Spinal cord (tissue), 10 donors: ENCODE data around the gene HSD17B1. TPM values are rescaled to one million over a fixed set of nuclear protein-coding genes. Genes with fewer than 3 reads are reported as not detected.

Source experiments
- DNase-seq, 6 donors: peaks; one replicate each; pipeline versions ENCODE4 v3.0.0 to v3.0.0-alpha.2; 2013 to 2015; ENCODE audit warnings: low spot score in 6 of 6, low read depth in 4 of 6
- H3K27ac ChIP-seq: one replicate; pipeline ENCODE4 v1.5.1; 2013; ENCODE audit warnings: low read depth, low read length, control low read depth
- H3K27me3 ChIP-seq: one replicate; pipeline ENCODE4 v1.6.1; 2013; ENCODE audit warnings: low read length; ENCODE audit not compliant: control insufficient read depth, insufficient read depth
- H3K36me3 ChIP-seq: one replicate; pipeline ENCODE4 v1.6.1; 2013; ENCODE audit warnings: low read length; ENCODE audit not compliant: control insufficient read depth, insufficient read depth
- H3K4me1 ChIP-seq: one replicate; pipeline ENCODE4 v1.6.1; 2013; ENCODE audit warnings: low read length; ENCODE audit not compliant: control insufficient read depth, insufficient read depth
- H3K4me3 ChIP-seq: one replicate; pipeline ENCODE4 v1.5.1; 2013; ENCODE audit warnings: low read depth, low read length, control low read depth
- H3K9me3 ChIP-seq: one replicate; pipeline ENCODE4 v1.6.1; 2013; ENCODE audit warnings: low read length; ENCODE audit not compliant: control insufficient read depth, insufficient read depth
- WGBS: methylation state at CpG from one replicate; pipeline ENCODE4 v1.1.5; 2013; ENCODE audit warnings: missing lambda C conversion rate; ENCODE audit not compliant: insufficient coverage; 5-methylcytosine and 5-hydroxymethylcytosine counted together
- polyA plus RNA-seq, 2 donors: library from polyadenylated mRNA; unstranded; fragments of 120-200 nt; gene quantifications; one replicate each; pipeline ENCODE4 v1.2.1, GENCODE V29; 2013; ENCODE audit not compliant: insufficient read length in 2 of 2
- total RNA-seq, 2 donors: library from RNA; depleted of rRNA in 1 of 2; stranded (reverse); fragments of 120-200 nt in 1 of 2; fragments of >200 nt in 1 of 2; gene quantifications; one replicate each; pipeline versions ENCODE4 v1.2.3 to v1.2.4, GENCODE V29; 2013 to 2014
- donor health status: healthy.

The HSD17B1 gene
- total and polyA plus RNA-seq, 4 donors: 0.69 to 6.8 (median 5.2) TPM

DNA sequence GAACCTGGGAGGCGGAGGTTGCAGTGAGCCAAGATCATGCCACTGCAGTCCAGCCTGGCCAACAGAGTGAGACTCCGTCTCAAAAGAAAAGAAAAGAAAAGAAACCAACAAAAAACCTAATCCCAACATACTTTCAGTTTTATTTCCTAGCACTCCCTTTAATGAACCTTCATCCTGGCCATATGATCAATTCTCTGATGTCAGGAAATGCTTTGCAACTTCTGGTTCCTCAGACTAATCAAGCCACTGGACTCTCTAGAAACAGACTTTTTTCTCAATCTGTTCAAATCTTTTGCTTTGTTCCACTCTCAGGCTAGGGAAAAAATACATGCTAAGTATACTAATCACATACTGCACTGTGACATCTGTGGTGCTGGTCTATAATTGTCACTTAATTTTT lies 38.2 kb downstream of the HSD17B1 start:
- Histone ChIP-seq H3K27ac (no peak overlapping the region), H3K4me3 (no peak overlapping the region), H3K4me1 (no peaks in the 10 kb centered on the region), H3K9me3 (no peaks in the 10 kb centered on the region), H3K36me3 (peaks cover 37% of the 10 kb centered on the region), H3K27me3 (no peaks in the 10 kb centered on the region)
- DNase-seq: no peak
- 100% methylated on average over 2 of the region's 2 CpGs for WGBS

DNA sequence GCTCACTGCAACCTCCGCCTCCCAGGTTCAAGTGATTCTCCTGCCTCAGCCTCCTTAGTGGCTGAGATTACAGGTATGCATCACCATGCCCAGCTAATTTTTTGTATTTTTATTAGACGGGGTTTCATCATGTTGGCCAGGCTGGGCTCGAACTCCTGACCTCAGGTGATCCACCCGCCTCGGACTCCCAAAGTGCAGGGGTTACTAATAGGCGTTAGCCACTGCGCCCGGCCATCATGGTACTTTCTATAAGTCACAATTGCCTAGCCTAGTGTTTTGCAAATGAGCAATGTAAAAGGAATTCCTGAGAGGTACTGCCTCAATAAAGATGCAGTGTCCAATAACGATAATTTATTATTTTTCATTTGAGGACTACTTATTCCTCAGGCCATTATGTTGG lies 38.7 kb downstream of the HSD17B1 start:
- no peak overlapping the region for H3K4me3 ChIP-seq
- WGBS: 90% methylated on average over 2 of the region's 9 CpGs
- no peaks in the 10 kb centered on the region for H3K4me1 ChIP-seq
- no peaks in the 10 kb centered on the region for H3K27me3 ChIP-seq
- peak in 1 of 6 donors; percentile 13 for DNase-seq
- H3K9me3 ChIP-seq: no peaks in the 10 kb centered on the region
- peaks cover 38% of the 10 kb centered on the region for H3K36me3 ChIP-seq
- no peak overlapping the region for H3K27ac ChIP-seq

DNA sequence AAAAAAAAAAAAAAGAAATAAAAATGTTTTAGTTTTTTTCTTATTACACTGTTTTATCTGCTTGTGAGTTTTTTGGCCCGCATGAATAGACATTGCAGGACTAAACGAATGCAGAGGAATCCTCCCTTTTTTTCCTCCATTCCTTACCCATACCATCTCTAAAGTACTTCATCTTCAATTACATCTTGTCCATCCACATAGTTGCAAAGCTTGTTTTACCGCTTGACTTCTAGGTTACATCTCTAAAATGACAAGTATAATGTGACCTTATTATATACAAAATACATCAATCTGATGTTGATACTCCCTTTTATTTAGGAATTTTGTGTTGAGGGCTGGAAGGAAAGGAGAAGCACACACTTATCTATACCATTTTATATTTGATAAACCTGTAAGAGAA lies 43.7 kb downstream of the HSD17B1 start:
- no CpG with 5 or more reads among the region's 3 CpGs for WGBS
- no peaks in the 10 kb centered on the region for H3K4me1 ChIP-seq

DNA sequence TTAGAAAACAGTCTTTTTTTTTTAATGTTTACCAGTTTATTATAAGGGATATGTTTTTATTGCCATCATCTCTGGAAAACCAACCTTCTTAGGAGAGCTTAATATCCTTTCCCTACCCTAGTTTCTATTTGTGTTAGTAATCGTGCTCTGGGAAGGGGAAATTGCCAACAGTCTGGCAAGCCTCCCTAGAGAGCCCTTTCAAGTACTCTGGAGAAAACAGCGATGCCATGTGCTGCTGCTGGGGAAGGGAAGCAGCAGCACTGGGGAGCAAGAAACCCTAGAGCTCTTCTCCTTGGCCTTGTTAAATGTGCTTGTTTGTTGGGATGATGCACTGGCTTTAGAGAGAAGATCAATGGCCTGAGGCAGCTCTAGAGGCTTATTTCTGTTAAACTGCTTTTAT lies 46.2 kb downstream of the HSD17B1 start:
- H3K27ac ChIP-seq: no peak overlapping the region
- H3K4me3 ChIP-seq: no peak overlapping the region
- no peaks in the 10 kb centered on the region for H3K4me1 ChIP-seq
- DNase-seq: peak in 2 of 6 donors; percentile 44 to 70
- H3K9me3 ChIP-seq: no peaks in the 10 kb centered on the region
- peaks cover 5% of the 10 kb centered on the region for H3K36me3 ChIP-seq
- WGBS: 33% methylated on average over 1 of the region's 2 CpGs
- H3K27me3 ChIP-seq: no peaks in the 10 kb centered on the region

More for the DNA sequence above, 43.7 kb downstream of the HSD17B1 start:
- no peak for DNase-seq
- no peaks in the 10 kb centered on the region for H3K9me3 ChIP-seq
- no peaks in the 10 kb centered on the region for H3K27me3 ChIP-seq
- no peak overlapping the region for H3K27ac ChIP-seq
- H3K4me3 ChIP-seq: no peak overlapping the region
- peaks cover 7% of the 10 kb centered on the region for H3K36me3 ChIP-seq

DNA sequence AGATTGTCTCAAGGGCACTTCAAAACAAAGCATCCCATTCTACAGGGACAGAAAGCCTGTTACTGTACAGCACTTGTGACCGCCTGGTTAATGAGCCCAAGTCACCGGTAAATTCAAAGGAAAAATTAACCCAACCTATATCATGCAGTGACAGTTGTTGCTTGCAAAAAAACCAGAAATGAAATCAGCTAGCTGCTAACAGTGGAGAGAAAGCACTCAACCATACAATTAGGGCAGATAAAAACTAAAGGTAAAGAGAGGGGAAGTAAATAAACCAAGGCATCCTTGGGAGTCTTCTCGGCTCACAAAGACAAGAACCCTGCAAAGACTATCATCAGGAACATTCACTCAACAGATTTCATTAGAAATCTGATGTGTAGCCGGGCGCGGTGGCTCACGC lies 50.6 kb downstream of the HSD17B1 start:
- H3K9me3 ChIP-seq: no peaks in the 10 kb centered on the region
- peaks cover 17% of the 10 kb centered on the region for H3K4me1 ChIP-seq
- H3K4me3 ChIP-seq: no peak overlapping the region
- no peak overlapping the region for H3K27ac ChIP-seq
- peaks cover 3% of the 10 kb centered on the region for H3K36me3 ChIP-seq
- H3K27me3 ChIP-seq: no peaks in the 10 kb centered on the region
- 100% methylated on average over 1 of the region's 7 CpGs for WGBS
- DNase-seq: no peak

Other genes with a start within 250 kb of the HSD17B1 start
- gene STAT3, start 164.5 kb upstream of the HSD17B1 start, total RNA-seq: 10 to 100 TPM; 77.6 to 97.5 TPM
- 10 to 100 TPM; 74.1 to 74.5 TPM for gene STAT3, start 164.5 kb upstream of the HSD17B1 start, polyA plus RNA-seq
- gene CAVIN1, start 129.7 kb upstream of the HSD17B1 start, total RNA-seq: 100 to 1,000 TPM in 1 of 2 donors, 10 to 100 TPM in 1; 60.5 to 151 TPM
- 10 to 100 TPM; 30.9 to 57.1 TPM for gene CAVIN1, start 129.7 kb upstream of the HSD17B1 start, polyA plus RNA-seq
- gene ATP6V0A1, start 94.0 kb upstream of the HSD17B1 start, total RNA-seq: 100 to 1,000 TPM in 1 of 2 donors, 10 to 100 TPM in 1; 71.1 to 321 TPM
- gene ATP6V0A1, start 94.0 kb upstream of the HSD17B1 start, polyA plus RNA-seq: 100 to 1,000 TPM; 179 to 218 TPM
- gene NAGLU, start 16.7 kb upstream of the HSD17B1 start, total RNA-seq: 10 to 100 TPM; 13.0 to 24.2 TPM
- 10 to 100 TPM; 17.2 to 23.4 TPM for gene NAGLU, start 16.7 kb upstream of the HSD17B1 start, polyA plus RNA-seq
- gene COASY, start 9.2 kb downstream of the HSD17B1 start, total RNA-seq: 10 to 100 TPM; 12.8 to 25.7 TPM
- gene COASY, start 9.2 kb downstream of the HSD17B1 start, polyA plus RNA-seq: 10 to 100 TPM; 44.8 to 49.7 TPM
- 10 to 100 TPM; 20.3 to 23.7 TPM for gene MLX, start 14.2 kb downstream of the HSD17B1 start, total RNA-seq
- gene MLX, start 14.2 kb downstream of the HSD17B1 start, polyA plus RNA-seq: 10 to 100 TPM; 36.7 to 45.4 TPM
- 1 to 10 TPM; 5.9 to 10.0 TPM for gene PSMC3IP, start 24.8 kb downstream of the HSD17B1 start, total RNA-seq
- gene PSMC3IP, start 24.8 kb downstream of the HSD17B1 start, polyA plus RNA-seq: 10 to 100 TPM; 18.3 to 24.1 TPM
- gene RETREG3, start 56.5 kb downstream of the HSD17B1 start, total RNA-seq: 10 to 100 TPM; 41.1 to 50.4 TPM
- gene RETREG3, start 56.5 kb downstream of the HSD17B1 start, polyA plus RNA-seq: 10 to 100 TPM; 30.0 to 41.7 TPM
- 10 to 100 TPM; 17.0 to 42.9 TPM for gene TUBG1, start 56.8 kb downstream of the HSD17B1 start, total RNA-seq
- gene TUBG1, start 56.8 kb downstream of the HSD17B1 start, polyA plus RNA-seq: 10 to 100 TPM; 56.9 to 67.4 TPM
- 10 to 100 TPM; 21.1 to 26.9 TPM for gene TUBG2, start 106.4 kb downstream of the HSD17B1 start, total RNA-seq
- 10 to 100 TPM; 62.2 to 85.6 TPM for gene TUBG2, start 106.4 kb downstream of the HSD17B1 start, polyA plus RNA-seq
- gene PLEKHH3, start 124.1 kb downstream of the HSD17B1 start, total RNA-seq: 10 to 100 TPM in 1 of 2 donors, 1 to 10 TPM in 1; 5.5 to 23.7 TPM
- gene PLEKHH3, start 124.1 kb downstream of the HSD17B1 start, polyA plus RNA-seq: 10 to 100 TPM; 16.9 to 26.4 TPM
- gene CCR10, start 128.9 kb downstream of the HSD17B1 start, total RNA-seq: 1 to 10 TPM; 1.3 to 4.4 TPM
- gene CCR10, start 128.9 kb downstream of the HSD17B1 start, polyA plus RNA-seq: 1 to 10 TPM; 2.7 to 5.2 TPM
- 10 to 100 TPM; 19.8 to 70.9 TPM for gene CNTNAP1, start 129.6 kb downstream of the HSD17B1 start, total RNA-seq
- 10 to 100 TPM; 55.1 to 62.9 TPM for gene CNTNAP1, start 129.6 kb downstream of the HSD17B1 start, polyA plus RNA-seq
- 10 to 100 TPM; 28.7 to 42.5 TPM for gene EZH1, start 192.1 kb downstream of the HSD17B1 start, total RNA-seq
- 10 to 100 TPM; 43.0 to 53.5 TPM for gene EZH1, start 192.1 kb downstream of the HSD17B1 start, polyA plus RNA-seq
- gene RAMP2, start 208.3 kb downstream of the HSD17B1 start, total RNA-seq: 100 to 1,000 TPM in 1 of 2 donors, 10 to 100 TPM in 1; 25.2 to 106 TPM
- gene RAMP2, start 208.3 kb downstream of the HSD17B1 start, polyA plus RNA-seq: 100 to 1,000 TPM in 1 of 2 donors, 10 to 100 TPM in 1; 79.3 to 100 TPM
- 100 to 1,000 TPM in 1 of 2 donors, 10 to 100 TPM in 1; 39.6 to 106 TPM for gene VPS25, start 220.5 kb downstream of the HSD17B1 start, total RNA-seq
- gene VPS25, start 220.5 kb downstream of the HSD17B1 start, polyA plus RNA-seq: 10 to 100 TPM; 54.1 to 64.9 TPM
- 10 to 100 TPM in 1 of 2 donors, 1 to 10 TPM in 1; 3.5 to 11.2 TPM for gene WNK4, start 227.7 kb downstream of the HSD17B1 start, total RNA-seq
- 10 to 100 TPM in 1 of 2 donors, 1 to 10 TPM in 1; 1.9 to 14.1 TPM for gene WNK4, start 227.7 kb downstream of the HSD17B1 start, polyA plus RNA-seq
- gene COA3, start 245.8 kb downstream of the HSD17B1 start, total RNA-seq: 100 to 1,000 TPM in 1 of 2 donors, 10 to 100 TPM in 1; 83.3 to 152 TPM
- 100 to 1,000 TPM; 126 to 127 TPM for gene COA3, start 245.8 kb downstream of the HSD17B1 start, polyA plus RNA-seq
- gene CNTD1, start 245.9 kb downstream of the HSD17B1 start, total RNA-seq: 1 to 10 TPM in 1 of 2 donors, under 1 TPM in 1; 0.50 to 1.3 TPM
- gene CNTD1, start 245.9 kb downstream of the HSD17B1 start, polyA plus RNA-seq: 1 to 10 TPM; 1.3 to 2.8 TPM